Right ventricle myocardium inferior (tissue), 1 donor: ENCODE measurements around the gene ADARB2. TPM values are rescaled to one million over a fixed set of nuclear protein-coding genes. Genes with fewer than 3 reads are reported as not detected.

ENCODE experiments used
- ATAC-seq: fragments of 200-7000 bp; cut with Tn5 transposase; one replicate; pipeline ENCODE4 v1.9.1; 2020; ENCODE audit warnings: mild to moderate bottlenecking, moderate library complexity
- DNase-seq: peaks from one replicate; pipeline ENCODE4 v3.0.0; 2021; ENCODE audit errors: missing footprints
- intact Hi-C: fragments of 100-400 bp; cut with DNase I; formaldehyde crosslinking; loops from one replicate; pipeline ENCODE4 v1.11.0; 2022
- total RNA-seq: library from RNA; stranded (reverse); fragmentation: NEBNext Ultra II Directional; extraction: Animal tissue kit (Norgen Biotek cat#: 25700); gene quantifications from one replicate; pipeline ENCODE4 v1.2.1, GENCODE V29; 2021
- donor health status: DM: no; HTN: yes; CAD: no; lungs with severe emphysema.

The ADARB2 gene
- total RNA-seq, 1 donor from 2014 or later, result 0.19 TPM

GRCh38 chr10:1652151-1652550 is 85.2 kb downstream of the ADARB2 start:
- intact Hi-C loops, result no loop called here
- DNase-seq (no peak), ATAC-seq (no peak)

GRCh38 chr10:1651270-1651966 is 85.9 kb downstream of the ADARB2 start:
- DNase-seq (no peak), ATAC-seq (no peak)
- intact Hi-C loops, result no loop called here

- DNase-seq, result no peak
- intact Hi-C loops, result no loop called here
Measured at GRCh38 chr10:1650542-1651269, 86.6 kb downstream of the ADARB2 start.

GRCh38 chr10:1648648-1649047 is 88.7 kb downstream of the ADARB2 start:
- DNase-seq (no peak), ATAC-seq (no peak)
- intact Hi-C loops, result no loop called here

More at GRCh38 chr10:1650542-1651269, 86.6 kb downstream of the ADARB2 start:
- no peak for ATAC-seq

- DNase-seq (no peak), ATAC-seq (no peak)
- intact Hi-C loops, result no loop called here
Measured at GRCh38 chr10:1646332-1646731, 91.0 kb downstream of the ADARB2 start.

GRCh38 chr10:1645896-1646295 is 91.4 kb downstream of the ADARB2 start:
- no peak for ATAC-seq
- intact Hi-C loops, result no loop called here

GRCh38 chr10:1644191-1644711 is 93.1 kb downstream of the ADARB2 start:
- ATAC-seq (no peak), DNase-seq (no peak)
- intact Hi-C loops, result no loop called here

More at GRCh38 chr10:1645896-1646295, 91.4 kb downstream of the ADARB2 start:
- DNase-seq, result no peak

GRCh38 chr10:1643908-1644179 is 93.5 kb downstream of the ADARB2 start:
- ATAC-seq (no peak), DNase-seq (no peak)
- intact Hi-C loops, result no loop called here

- DNase-seq (no peak), ATAC-seq (no peak)
- intact Hi-C loops, result no loop called here
Measured at GRCh38 chr10:1643161-1643907, 94.0 kb downstream of the ADARB2 start.

GRCh38 chr10:1642600-1643160 is 94.6 kb downstream of the ADARB2 start:
- intact Hi-C loops, result no loop called here
- ATAC-seq (no peak), DNase-seq (no peak)

GRCh38 chr10:1641402-1641801 is 95.9 kb downstream of the ADARB2 start:
- no peak for DNase-seq
- no peak for ATAC-seq
- intact Hi-C loops, result no loop called here

GRCh38 chr10:1638889-1639419 is 98.4 kb downstream of the ADARB2 start:
- DNase-seq, result no peak
- intact Hi-C loops, result no loop called here
- ATAC-seq, result no peak

GRCh38 chr10:1635340-1635739 is 102.0 kb downstream of the ADARB2 start:
- ATAC-seq (no peak), DNase-seq (no peak)
- intact Hi-C loops, result no loop called here

GRCh38 chr10:1634239-1634638 is 103.1 kb downstream of the ADARB2 start:
- ATAC-seq, result no peak
- intact Hi-C loops, result no loop called here
- no peak for DNase-seq

GRCh38 chr10:1633783-1634182 is 103.5 kb downstream of the ADARB2 start:
- intact Hi-C loops, result no loop called here
- ATAC-seq (no peak), DNase-seq (no peak)

- DNase-seq (no peak), ATAC-seq (no peak)
- intact Hi-C loops, result no loop called here
Measured at GRCh38 chr10:1632596-1632995, 104.7 kb downstream of the ADARB2 start.

- intact Hi-C loops, result no loop called here
- DNase-seq (no peak), ATAC-seq (no peak)
Measured at GRCh38 chr10:1632141-1632540, 105.2 kb downstream of the ADARB2 start.

- intact Hi-C loops, result no loop called here
- DNase-seq, result no peak
- no peak for ATAC-seq
Measured at GRCh38 chr10:1631282-1631681, 106.0 kb downstream of the ADARB2 start.

GRCh38 chr10:1630304-1630703 is 107.0 kb downstream of the ADARB2 start:
- ATAC-seq (no peak), DNase-seq (no peak)
- intact Hi-C loops, result no loop called here
